Endothelial cell (in vitro differentiated cells): ENCODE measurements around the gene MAD1L1. TPM values are rescaled to one million over a fixed set of nuclear protein-coding genes. Genes with fewer than 3 reads are reported as not detected.

ENCODE experiments used
- DNase-seq: peaks from one replicate; pipeline ENCODE4 v3.0.0; 2021; ENCODE audit warnings: low spot score
- H3K27ac Mint-ChIP-seq: one replicate; pipeline ENCODE4 v1.8.0; 2021; ENCODE audit warnings: mixed read lengths, inconsistent platforms; ENCODE audit not compliant: unreplicated experiment
- H3K27me3 Mint-ChIP-seq: one replicate; pipeline ENCODE4 v1.8.0; 2021; ENCODE audit warnings: mild to moderate bottlenecking, moderate library complexity, mixed read lengths, inconsistent platforms; ENCODE audit not compliant: unreplicated experiment
- H3K36me3 Mint-ChIP-seq: one replicate; pipeline ENCODE4 v1.8.0; 2021; ENCODE audit warnings: mild to moderate bottlenecking, low read depth, mixed read lengths, inconsistent platforms; ENCODE audit not compliant: unreplicated experiment
- H3K4me1 Mint-ChIP-seq: one replicate; pipeline ENCODE4 v1.8.0; 2021; ENCODE audit warnings: mild to moderate bottlenecking, mixed read lengths, inconsistent platforms; ENCODE audit not compliant: unreplicated experiment
- H3K4me3 Mint-ChIP-seq: one replicate; pipeline ENCODE4 v1.8.0; 2021; ENCODE audit warnings: mild to moderate bottlenecking, mixed read lengths, inconsistent platforms; ENCODE audit not compliant: unreplicated experiment
- H3K9me3 Mint-ChIP-seq: one replicate; pipeline ENCODE4 v1.8.0; 2021; ENCODE audit warnings: mixed read lengths, inconsistent platforms; ENCODE audit not compliant: unreplicated experiment
- total RNA-seq: library from RNA; stranded (reverse); fragmentation: NEBNext Ultra II Directional; extraction: Animal tissue kit (Norgen Biotek cat#: 25700); gene quantifications from one replicate; pipeline ENCODE4 v1.2.1, GENCODE V29; 2021; ENCODE audit not compliant: unreplicated experiment
- TF ChIP-seq, protein P1 (sequence below): fragments of 200-600 bp; sonication (generic); IDR thresholded peaks from one replicate; pipeline ENCODE4 v1.5.0; 2021; ENCODE audit warnings: antibody characterized with exemption; ENCODE audit not compliant: unreplicated experiment

MAD1L1 gene
- total RNA-seq, 1 donor from 2014 or later = 43.3 TPM

GRCh38 chr7:2046581-2047565 lies 185.9 kb downstream of the MAD1L1 start:
- Mint-ChIP-seq H3K27me3 (peaks cover 4% of the 10 kb centered on the region), H3K27ac (no peak overlapping the region), H3K9me3 (no peaks in the 10 kb centered on the region), H3K4me1 (peaks cover 5% of the 10 kb centered on the region), H3K36me3 (peaks cover 24% of the 10 kb centered on the region), H3K4me3 (no peak overlapping the region)
- DNase-seq = no peak
- TF ChIP-seq, protein P1, sequence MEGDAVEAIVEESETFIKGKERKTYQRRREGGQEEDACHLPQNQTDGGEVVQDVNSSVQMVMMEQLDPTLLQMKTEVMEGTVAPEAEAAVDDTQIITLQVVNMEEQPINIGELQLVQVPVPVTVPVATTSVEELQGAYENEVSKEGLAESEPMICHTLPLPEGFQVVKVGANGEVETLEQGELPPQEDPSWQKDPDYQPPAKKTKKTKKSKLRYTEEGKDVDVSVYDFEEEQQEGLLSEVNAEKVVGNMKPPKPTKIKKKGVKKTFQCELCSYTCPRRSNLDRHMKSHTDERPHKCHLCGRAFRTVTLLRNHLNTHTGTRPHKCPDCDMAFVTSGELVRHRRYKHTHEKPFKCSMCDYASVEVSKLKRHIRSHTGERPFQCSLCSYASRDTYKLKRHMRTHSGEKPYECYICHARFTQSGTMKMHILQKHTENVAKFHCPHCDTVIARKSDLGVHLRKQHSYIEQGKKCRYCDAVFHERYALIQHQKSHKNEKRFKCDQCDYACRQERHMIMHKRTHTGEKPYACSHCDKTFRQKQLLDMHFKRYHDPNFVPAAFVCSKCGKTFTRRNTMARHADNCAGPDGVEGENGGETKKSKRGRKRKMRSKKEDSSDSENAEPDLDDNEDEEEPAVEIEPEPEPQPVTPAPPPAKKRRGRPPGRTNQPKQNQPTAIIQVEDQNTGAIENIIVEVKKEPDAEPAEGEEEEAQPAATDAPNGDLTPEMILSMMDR = no peak

GRCh38 chr7:2045559-2046405 lies 187.0 kb downstream of the MAD1L1 start:
- Mint-ChIP-seq H3K9me3 (no peaks in the 10 kb centered on the region), H3K4me1 (peaks cover 16% of the 10 kb centered on the region), H3K27ac (no peak overlapping the region), H3K36me3 (peaks cover 27% of the 10 kb centered on the region), H3K4me3 (no peak overlapping the region), H3K27me3 (peaks cover 9% of the 10 kb centered on the region)
- TF ChIP-seq, protein P1 = no peak
- no peak for DNase-seq

DNA sequence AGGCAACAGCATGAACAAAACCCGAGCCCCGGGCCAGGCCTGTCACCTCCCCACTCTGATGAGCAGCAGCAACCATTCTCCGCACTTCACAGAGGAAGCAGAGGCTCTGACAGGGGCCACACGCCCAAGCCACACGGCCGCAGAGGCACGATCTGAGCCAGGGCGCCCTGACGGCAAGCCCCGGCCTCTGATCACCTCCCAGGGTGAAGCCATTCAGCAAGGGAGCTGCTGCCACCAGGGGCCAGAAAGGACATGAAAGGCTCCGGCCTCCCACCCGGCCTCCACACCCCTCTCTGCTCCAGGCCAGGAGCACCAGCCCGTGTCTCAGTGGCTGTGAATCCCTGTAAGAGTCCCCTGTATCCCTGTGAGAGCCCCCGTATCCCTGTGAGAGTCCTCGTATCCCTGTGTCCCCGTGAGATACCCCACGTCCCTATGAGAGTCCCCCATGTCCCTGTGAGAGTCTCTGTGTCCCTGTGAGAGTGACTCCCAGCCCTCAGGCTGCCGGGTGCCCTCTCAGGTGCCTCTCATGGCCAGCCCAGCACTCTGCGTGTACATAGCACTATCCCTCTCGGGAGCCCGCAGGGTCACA lies 187.8 kb downstream of the MAD1L1 start:
- Mint-ChIP-seq H3K4me3 (no peak overlapping the region), H3K9me3 (no peaks in the 10 kb centered on the region), H3K27ac (no peak overlapping the region), H3K27me3 (peaks cover 9% of the 10 kb centered on the region), H3K36me3 (peaks cover 27% of the 10 kb centered on the region), H3K4me1 (peaks cover 17% of the 10 kb centered on the region)
- TF ChIP-seq, protein P1 = no peak
- DNase-seq = no peak

GRCh38 chr7:2044311-2044882 lies 188.3 kb downstream of the MAD1L1 start:
- no peak overlapping the region for H3K27ac Mint-ChIP-seq
- H3K36me3 Mint-ChIP-seq = peaks cover 27% of the 10 kb centered on the region
- no peak for DNase-seq
- no peaks in the 10 kb centered on the region for H3K9me3 Mint-ChIP-seq
- H3K4me3 Mint-ChIP-seq = peak overlapping the region; percentile 49
- TF ChIP-seq, protein P1 = no peak
- peaks cover 17% of the 10 kb centered on the region for H3K4me1 Mint-ChIP-seq
- H3K27me3 Mint-ChIP-seq = peaks cover 9% of the 10 kb centered on the region
